Thyroid gland (tissue), 4 donors: ENCODE results near the gene PWWP2A.

Experiments
- CTCF ChIP-seq, 6 experiments: fragments of 200-600 bp in 3 of 6; fragments of 450-650 bp in 3 of 6; sonication (generic) in 3 of 6; IDR thresholded peaks; one replicate each; pipeline ENCODE4 v1.5.1; 2016 to 2019; ENCODE audit warnings: antibody characterized with exemption in 6 of 6, mild to moderate bottlenecking in 2 of 6, inconsistent platforms in 1 of 6, moderate library complexity in 1 of 6
- POLR2A ChIP-seq, 2 donors: fragments of 450-650 bp; IDR thresholded peaks; one replicate each; pipeline ENCODE4 v1.6.1; 2017; ENCODE audit warnings: antibody characterized with exemption in 2 of 2, mild to moderate bottlenecking in 2 of 2, moderate library complexity in 1 of 2

DNA sequence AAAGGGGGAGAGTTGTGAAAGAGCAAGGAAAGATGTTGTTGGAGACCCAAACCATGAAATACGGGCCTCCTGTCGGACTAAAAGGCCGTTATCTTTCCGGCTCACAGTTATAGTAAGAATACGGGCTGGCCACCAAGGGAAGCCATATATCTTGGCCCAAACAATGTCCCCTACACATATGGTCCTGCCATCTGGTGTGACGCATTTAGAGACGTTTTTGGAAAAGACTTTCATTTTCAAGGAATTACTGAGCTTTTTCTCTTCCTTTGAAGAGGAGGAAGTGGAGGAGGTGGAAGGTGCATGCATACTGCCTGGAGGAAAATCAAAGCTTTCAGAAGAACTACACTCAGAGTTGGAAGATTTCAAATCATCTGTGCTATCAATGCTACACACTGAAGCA lies 26.7 kb downstream of the PWWP2A start:
- no peak for TF ChIP-seq CTCF (IDR thresholded peaks at IDR 0.05)
- TF ChIP-seq POLR2A (IDR thresholded peaks at IDR 0.05): no peak
